ENCODE data around the gene PLCB2. TPM values are rescaled to one million over a fixed set of nuclear protein-coding genes. Genes with fewer than 3 reads are reported as not detected.

PLCB2 gene
- total and polyA plus RNA-seq, 2 donors (not counting 3 experiments of a cell fraction or from before 2014, with no cell fraction given) = 1.5 to 1.6 TPM

DNA sequence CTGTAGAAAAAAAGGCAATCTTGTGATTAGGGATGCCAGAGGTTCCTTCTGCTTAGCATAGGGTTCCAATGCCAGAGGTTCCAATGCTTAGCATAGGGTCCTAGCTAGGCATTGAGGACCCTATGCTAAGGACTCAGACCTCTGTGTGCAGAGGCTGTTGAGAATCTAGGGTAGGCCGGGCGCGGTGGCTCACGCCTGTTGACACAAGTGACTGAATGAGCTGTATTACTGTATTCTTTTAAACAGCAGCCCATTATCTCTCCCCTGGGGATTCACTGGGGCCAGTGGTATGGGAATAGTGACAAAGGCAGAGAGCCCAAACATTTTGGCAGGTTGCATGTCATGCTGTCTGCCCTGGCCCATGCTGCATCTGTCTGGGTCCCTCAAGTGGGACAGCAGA is 52.7 kb downstream of the PLCB2 start:
- intact Hi-C loops (cut with micrococcal nuclease) (no loop called here), dilution Hi-C loops (cut with MboI; ENCODE audit: extremely low pct_ligation_motif_present, low sequenced_read_pairs) (no loop called here)

More for the DNA sequence above, 52.7 kb downstream of the PLCB2 start:
- no TSS peak for BruUV-seq (replicated peaks)
- Histone ChIP-seq H3K4me1 (ENCODE audit: control insufficient read depth, extremely low read depth, insufficient read depth, low read length) (peaks cover 11% of the 10 kb centered on the region), H3K79me2 (ENCODE audit: control insufficient read depth, insufficient read depth, low read length) (no peaks in the 10 kb centered on the region), H2AFZ (ENCODE audit: low read depth, low read length) (no peak overlapping the region), H3K9ac (replicated peaks; ENCODE audit: extremely low read depth, insufficient read depth, low read length) (no peak overlapping the region), H3K9me3 (replicated peaks; ENCODE audit: control insufficient read depth, insufficient read depth, low read length) (no peaks in the 10 kb centered on the region), H3K9me1 (replicated peaks; ENCODE audit: control insufficient read depth, extremely low read depth, insufficient read depth, low read length) (no peaks in the 10 kb centered on the region), H3K27ac (ENCODE audit: insufficient read depth, low read depth, low read length) (no peak overlapping the region), H3K36me3 (ENCODE audit: control insufficient read depth in 2 of 2, extremely low read depth in 1 of 2, insufficient read depth in 2 of 2, low read length in 2 of 2) (no peaks in the 10 kb centered on the region), H3K27me3 (ENCODE audit: control insufficient read depth in 2 of 2, insufficient read depth in 2 of 2, low read length in 2 of 2) (peaks cover 36 to 37% of the 10 kb centered on the region in 2 experiments), H4K20me1 (replicated peaks; ENCODE audit: control insufficient read depth, extremely low read depth, insufficient read depth, low read length) (no peaks in the 10 kb centered on the region), H3K4me2 (ENCODE audit: insufficient read depth, low read length) (no peak overlapping the region), H3K4me3 (replicated peaks in 1 of 3; ENCODE audit: insufficient read depth in 1 of 3, low read depth in 1 of 3, low read length in 3 of 3) (no peak overlapping the region)
- FAIRE-seq = no peak
- ChIA-PET CTCF (interaction anchor here (0.9 to 2.4 kb wide), 7 partner anchors 9 to 37 kb away, joined by 3 to 31 read pairs (median 4); partner anchors contain the start of gene PAK6), POLR2A (no interaction called here)
- TF ChIP-seq POLR2A (IDR thresholded peaks at IDR 0.05; ENCODE audit: low read depth, low read length) (no peak), POLR2AphosphoS5 (IDR thresholded peaks at IDR 0.05; ENCODE audit: insufficient read depth, low read depth, low read length) (no peak), JUN (IDR thresholded peaks at IDR 0.05; ENCODE audit: borderline replicate concordance, insufficient read depth, insufficient read length, low read depth) (no peak), GATA2 (IDR thresholded peaks at IDR 0.05; ENCODE audit: insufficient read depth, insufficient read length, low read depth, low read length) (no peak), EZH2 (IDR thresholded peaks at IDR 0.05; ENCODE audit: borderline replicate concordance, low read depth, low read length, severe bottlenecking) (no peak), MAX (IDR thresholded peaks at IDR 0.05; ENCODE audit: insufficient read depth, insufficient read length) (no peak), MYC (IDR thresholded peaks at IDR 0.05; ENCODE audit: low read depth, low read length) (no peak), FOS (IDR thresholded peaks at IDR 0.05; ENCODE audit: borderline replicate concordance, insufficient read depth, low read length) (no peak)
- TF ChIP-seq, protein P1, sequence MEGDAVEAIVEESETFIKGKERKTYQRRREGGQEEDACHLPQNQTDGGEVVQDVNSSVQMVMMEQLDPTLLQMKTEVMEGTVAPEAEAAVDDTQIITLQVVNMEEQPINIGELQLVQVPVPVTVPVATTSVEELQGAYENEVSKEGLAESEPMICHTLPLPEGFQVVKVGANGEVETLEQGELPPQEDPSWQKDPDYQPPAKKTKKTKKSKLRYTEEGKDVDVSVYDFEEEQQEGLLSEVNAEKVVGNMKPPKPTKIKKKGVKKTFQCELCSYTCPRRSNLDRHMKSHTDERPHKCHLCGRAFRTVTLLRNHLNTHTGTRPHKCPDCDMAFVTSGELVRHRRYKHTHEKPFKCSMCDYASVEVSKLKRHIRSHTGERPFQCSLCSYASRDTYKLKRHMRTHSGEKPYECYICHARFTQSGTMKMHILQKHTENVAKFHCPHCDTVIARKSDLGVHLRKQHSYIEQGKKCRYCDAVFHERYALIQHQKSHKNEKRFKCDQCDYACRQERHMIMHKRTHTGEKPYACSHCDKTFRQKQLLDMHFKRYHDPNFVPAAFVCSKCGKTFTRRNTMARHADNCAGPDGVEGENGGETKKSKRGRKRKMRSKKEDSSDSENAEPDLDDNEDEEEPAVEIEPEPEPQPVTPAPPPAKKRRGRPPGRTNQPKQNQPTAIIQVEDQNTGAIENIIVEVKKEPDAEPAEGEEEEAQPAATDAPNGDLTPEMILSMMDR (IDR thresholded peaks at IDR 0.05; ENCODE audit: extremely low read depth in 1 of 2, insufficient read depth in 1 of 2, low read depth in 1 of 2, low read length in 2 of 2) = no peak
- no peak for DNase-seq (ENCODE audit: low read depth, low spot score)

Data from endothelial cell of umbilical vein (primary cell).